CD4-positive, alpha-beta T cell treated with Interleukin-6 at 100 ng/mL for 8 hours (primary cell): ENCODE results near the gene RALGPS1.
A peak's percentile ranks its signal among the peaks of the same experiment; 100 is the strongest.

Experiments
- DNase-seq: peaks from one replicate; pipeline ENCODE4 v3.0.0-alpha.2; 2020; ENCODE audit warnings: mixed read lengths, low spot score

The RALGPS1 gene

GRCh38 chr9:126907058-126907457, 7.5 kb upstream of the RALGPS1 start:
- no peak for DNase-seq

- peak; percentile 49 for DNase-seq
Measured at GRCh38 chr9:126915281-126915816, 767 bp downstream of the RALGPS1 start.

DNA sequence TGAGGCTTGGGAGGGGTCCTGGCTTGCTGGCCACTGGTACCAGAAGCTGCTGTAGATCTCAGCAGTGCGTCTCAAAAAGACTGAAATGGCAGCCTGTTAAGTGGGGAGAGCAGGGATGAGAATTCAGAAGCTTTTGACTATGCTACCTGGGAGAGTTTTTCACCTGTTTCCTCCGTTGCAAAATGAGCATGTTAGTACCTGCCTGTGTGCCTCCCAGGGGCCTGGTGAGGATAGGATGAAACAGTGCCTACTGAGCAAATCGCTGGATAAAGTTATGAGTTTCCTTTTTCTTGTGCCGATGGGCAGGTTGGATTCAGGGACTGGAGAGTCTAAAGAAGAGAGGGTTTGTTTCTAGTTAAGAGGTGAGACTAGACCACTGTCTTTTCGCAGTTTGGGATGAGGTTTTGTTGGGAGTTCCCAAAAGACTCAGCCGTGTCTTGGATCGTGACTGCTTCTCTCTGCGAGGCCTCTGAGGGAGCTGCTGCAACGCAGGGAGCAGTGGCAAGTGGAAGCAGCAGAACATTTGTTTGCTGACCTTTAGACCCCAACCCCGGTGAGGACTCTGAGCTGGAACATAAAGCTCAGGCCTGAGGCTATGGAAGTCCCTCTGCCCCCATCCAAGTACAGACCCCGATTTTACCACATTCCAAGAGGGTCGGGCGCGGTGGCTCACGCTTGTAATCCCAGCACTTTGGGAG, 1.4 kb downstream of the RALGPS1 start:
- no peak for DNase-seq

DNA sequence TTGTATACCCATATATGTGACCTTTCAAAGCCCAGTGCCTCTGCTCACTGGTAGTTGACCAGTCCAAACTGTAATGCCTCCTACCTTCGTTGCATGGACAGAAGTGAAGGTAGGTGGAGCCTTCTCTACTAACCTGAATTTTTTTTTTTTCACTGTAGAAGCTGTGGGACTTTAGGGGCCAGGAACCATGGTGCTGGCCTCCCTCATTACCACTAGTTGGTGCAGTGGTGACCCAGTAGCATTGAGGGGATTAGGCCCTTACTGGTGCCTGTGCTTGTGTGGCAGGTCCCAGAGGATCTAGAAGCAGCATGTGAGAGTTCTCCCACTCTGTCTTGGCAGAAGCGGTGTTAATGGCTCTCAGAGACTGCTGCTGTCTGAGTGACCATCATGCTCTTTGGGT, 2.3 kb downstream of the RALGPS1 start:
- DNase-seq, result no peak

DNA sequence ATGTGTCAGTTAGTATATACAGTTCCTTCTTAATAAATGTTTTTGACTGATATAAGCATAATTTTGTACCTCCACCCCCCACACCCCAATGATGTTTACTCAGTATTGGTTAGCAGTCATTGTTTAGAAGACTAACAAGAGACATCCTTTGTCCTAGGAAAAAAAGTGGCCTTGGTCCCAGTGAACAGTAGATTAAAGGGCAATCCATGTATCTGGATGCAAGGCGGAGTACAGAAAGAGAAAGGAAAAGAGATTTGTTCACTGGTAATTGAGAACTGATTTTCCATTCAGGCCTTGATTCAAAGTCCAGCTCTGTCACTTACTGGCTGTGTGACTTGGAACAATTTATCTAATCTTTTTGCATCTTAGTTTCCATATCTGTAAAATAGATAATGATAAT, 4.6 kb downstream of the RALGPS1 start:
- no peak for DNase-seq

- no peak for DNase-seq
Measured at GRCh38 chr9:126925876-126926275, 11.3 kb downstream of the RALGPS1 start.

DNA sequence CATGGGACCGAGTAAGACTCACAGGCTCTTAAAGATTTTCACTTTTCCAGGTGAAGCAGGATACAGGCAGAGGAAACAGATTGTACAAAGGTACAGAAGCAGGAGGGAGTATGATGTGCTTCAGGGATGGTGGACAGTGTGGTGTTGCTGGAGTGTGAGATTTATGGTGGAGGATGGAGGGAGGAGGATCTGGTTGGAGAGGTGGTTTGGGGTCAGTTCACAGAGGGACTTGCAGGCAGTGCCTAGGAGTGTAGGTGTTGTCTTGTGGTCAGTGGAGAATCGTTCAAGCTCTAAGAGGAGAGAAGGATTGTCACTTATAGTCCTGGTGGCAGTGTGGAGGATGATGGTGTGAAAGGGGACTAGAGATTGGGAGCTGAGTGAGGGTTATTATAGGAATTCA, 11.8 kb downstream of the RALGPS1 start:
- DNase-seq, result no peak

DNA sequence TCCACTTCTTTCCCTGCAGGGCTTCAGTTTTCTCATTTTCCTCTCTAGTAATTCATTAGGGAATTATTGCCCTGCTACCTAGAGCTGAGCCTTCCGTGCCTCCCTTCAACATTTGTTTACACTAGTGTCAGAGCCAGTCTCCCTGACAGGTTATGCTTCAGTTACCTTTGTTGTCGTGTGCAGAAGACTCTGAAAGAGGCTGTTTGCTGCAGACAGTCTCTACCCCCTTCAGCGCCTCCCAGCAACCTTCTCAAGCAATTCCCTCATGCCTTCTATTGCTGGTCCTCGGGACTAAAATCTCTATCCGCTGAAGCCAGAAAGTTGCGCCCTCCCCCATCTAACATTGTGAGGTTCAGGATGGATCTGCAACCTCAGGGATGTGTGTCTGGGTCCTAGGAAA, 12.8 kb downstream of the RALGPS1 start:
- DNase-seq, result no peak

GRCh38 chr9:126932871-126933321, 18.3 kb downstream of the RALGPS1 start:
- no peak for DNase-seq

GRCh38 chr9:126933334-126933980, 18.9 kb downstream of the RALGPS1 start:
- DNase-seq, result no peak

GRCh38 chr9:126934441-126934840, 19.9 kb downstream of the RALGPS1 start:
- no peak for DNase-seq

DNA sequence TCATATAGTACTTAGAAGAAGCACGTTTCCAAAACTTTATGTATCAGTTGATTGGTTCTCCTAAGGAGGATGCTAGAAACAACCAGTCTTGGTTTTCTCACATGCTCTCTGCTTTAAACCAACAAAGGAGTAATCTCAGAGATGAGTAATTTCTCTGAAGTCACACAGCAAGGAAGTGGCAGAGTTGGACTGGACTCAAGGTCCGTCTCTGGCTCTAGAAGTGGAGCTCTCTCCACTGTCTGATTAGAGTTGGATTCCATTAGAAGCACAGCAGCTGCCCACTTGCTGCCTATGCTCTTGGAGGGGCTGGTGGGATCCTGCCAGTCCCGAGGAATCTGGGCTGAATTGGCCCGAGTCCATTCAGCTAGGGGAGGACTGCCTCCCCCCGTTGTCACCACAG, 21.0 kb downstream of the RALGPS1 start:
- no peak for DNase-seq

DNA sequence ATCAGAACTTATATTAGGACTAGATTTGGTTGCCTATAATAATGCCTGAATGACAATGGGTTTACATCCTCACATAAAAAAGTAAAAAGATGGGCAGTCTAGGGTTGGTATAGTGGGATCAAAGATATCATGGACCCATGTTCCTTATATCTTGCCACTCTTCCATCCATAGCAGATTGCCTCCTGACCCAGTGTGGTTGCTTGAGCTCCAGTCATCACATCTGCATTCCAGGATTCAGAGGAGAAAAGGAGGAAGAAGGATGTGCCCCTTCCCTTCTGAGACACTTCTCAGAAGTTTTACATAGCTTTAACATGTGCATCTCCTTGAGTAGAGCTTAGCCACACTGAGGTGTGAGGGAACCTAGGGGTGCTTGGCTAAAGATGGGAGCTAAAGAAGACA, 22.9 kb downstream of the RALGPS1 start:
- DNase-seq, result no peak

GRCh38 chr9:126938327-126938726, 23.7 kb downstream of the RALGPS1 start:
- no peak for DNase-seq

DNA sequence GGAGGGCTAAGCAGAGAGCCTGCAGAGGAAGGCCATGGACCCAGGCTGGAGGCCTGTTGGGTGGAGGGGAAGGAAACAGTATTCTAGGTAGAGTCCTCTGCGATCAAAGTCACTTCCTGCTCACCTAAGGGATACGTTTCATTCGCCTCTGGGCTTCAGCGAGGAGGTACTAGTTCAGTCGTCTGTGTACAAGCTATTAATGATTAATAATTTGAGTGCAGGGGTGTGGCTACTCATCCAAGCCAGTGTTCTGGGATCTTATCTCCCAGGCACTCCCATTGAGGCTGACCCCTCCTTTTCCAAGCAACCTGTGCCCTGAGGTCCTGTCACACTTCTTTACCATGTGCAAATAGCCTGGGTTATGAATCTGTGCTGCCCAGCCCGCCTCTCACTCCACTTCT, 25.2 kb downstream of the RALGPS1 start:
- no peak for DNase-seq

GRCh38 chr9:126942399-126942798, 27.8 kb downstream of the RALGPS1 start:
- no peak for DNase-seq

DNA sequence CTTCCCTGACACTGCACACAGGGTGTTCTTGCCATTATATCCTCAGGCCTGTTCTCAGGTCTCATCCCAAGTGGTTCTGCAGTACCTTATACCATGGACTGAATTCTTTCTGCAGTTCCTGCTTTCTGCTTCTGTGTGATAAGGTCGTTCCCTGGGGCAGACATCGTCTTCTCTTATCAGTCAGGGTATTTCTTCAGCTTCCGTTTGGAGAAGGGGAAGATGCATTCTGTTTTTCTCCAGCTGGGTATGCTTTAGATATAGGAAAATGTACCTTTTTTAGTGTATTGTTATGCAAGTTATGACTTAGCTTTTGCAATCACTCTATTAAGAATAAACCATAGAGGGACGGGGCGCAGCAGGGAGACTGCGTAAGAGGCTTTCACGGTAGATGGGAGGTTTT, 31.1 kb downstream of the RALGPS1 start:
- DNase-seq, result no peak

GRCh38 chr9:126947529-126947928, 32.9 kb downstream of the RALGPS1 start:
- no peak for DNase-seq

- DNase-seq, result no peak
Measured at GRCh38 chr9:126952205-126952977, 37.8 kb downstream of the RALGPS1 start.

- no peak for DNase-seq
Measured at GRCh38 chr9:126953041-126953809, 38.6 kb downstream of the RALGPS1 start.

DNA sequence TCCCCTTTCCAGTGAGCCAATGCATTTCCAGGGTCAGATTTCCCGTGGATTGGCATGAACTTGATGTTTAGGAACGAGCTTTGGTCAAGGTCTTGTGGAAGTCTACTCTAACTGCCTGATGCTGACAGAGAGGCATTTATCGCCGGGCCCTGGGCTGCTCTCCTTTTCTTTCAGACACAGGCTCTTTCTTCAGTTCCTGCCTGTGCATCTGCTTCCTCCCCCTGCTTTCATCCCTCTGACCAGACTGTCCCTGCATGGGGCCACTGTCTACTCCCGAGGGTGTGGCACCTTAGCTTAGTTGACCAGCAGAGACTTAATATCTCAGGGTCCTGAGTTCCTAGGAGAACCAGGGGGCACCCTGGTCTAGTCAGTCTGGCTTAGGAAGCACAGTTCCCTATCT, 41.2 kb downstream of the RALGPS1 start:
- DNase-seq, result no peak
